ENCODE results near the gene TMEM59.
"Not testable (repeated sequence)": the region's sequence is repeated elsewhere in the genome, so short reads cannot be mapped to it uniquely, and the experiment has no call there.

Gene TMEM59, protein sequence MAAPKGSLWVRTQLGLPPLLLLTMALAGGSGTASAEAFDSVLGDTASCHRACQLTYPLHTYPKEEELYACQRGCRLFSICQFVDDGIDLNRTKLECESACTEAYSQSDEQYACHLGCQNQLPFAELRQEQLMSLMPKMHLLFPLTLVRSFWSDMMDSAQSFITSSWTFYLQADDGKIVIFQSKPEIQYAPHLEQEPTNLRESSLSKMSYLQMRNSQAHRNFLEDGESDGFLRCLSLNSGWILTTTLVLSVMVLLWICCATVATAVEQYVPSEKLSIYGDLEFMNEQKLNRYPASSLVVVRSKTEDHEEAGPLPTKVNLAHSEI

DNA sequence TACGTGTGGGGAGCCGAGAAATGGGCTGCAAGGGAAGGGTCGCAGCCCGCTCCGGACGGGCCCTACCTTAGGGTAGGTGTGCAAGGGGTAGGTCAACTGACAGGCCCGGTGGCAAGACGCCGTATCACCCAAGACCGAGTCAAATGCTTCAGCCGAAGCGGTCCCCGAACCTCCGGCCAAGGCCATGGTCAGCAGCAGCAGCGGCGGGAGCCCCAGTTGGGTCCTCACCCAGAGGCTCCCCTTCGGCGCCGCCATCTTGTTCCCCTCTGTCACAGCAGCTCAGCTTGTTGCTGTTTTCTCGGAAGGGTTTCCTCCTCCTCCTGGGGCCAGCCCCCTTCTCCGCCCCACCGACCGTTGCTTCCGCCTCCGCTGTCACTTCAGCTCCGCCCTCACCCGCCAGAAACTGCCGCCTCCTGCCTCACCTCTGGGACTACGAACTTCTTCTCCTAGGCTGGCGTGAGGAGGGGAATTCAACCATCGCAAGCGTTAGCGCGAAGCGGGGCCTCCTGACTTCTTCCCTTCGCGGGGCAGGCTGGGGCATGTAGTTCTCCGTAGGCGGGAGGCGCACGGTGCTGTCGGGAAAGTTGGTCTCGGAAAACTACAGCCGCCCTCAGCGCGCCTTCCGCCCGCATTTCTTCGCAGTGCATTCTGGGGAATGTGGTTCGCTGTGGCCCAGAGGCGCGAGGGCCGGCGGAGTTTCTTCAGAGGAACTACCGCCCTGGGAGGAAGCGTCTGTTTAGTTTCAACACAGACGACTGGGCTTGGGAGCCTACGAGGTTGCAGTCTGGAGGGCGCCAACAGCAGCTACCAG lies at the start of gene TMEM59, which contains the start of gene TCEANC2:
Gene TMEM59, minus strand, starts transcription at position 271 of the 811 bp plus-strand sequence. Its CDS starts 16 bp downstream, at position 255.
Gene TCEANC2, plus strand, starts transcription at position 675 of the 811 bp plus-strand sequence. CDS start 815 bp downstream, outside the sequence.
- peak; percentile 90 to 95 for DNase-seq (ENCODE audit: low read depth in 1 of 2, low spot score in 1 of 2)

DNA sequence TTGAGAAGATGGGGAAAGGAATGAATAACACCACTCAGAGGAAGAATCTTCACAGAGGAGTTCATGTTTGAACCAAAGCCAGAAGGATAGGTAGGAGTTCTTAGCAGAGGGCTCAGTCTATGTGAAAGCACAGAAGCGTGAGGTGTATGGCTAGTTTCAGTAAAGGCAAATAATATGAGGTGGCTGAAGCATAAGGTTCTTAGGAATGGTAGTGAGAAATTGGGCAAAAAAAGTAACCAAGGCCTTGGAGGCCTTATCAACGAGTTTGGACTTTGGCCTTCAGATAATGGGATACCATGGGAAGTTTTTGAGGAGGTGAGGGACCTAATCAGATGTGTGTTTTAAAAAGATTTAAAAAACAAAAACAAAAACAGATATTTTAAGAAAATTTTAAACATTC lies 47.5 kb upstream of the TMEM59 start:
- no peak for DNase-seq (ENCODE audit: low read depth in 1 of 2, low spot score in 1 of 2)

DNA sequence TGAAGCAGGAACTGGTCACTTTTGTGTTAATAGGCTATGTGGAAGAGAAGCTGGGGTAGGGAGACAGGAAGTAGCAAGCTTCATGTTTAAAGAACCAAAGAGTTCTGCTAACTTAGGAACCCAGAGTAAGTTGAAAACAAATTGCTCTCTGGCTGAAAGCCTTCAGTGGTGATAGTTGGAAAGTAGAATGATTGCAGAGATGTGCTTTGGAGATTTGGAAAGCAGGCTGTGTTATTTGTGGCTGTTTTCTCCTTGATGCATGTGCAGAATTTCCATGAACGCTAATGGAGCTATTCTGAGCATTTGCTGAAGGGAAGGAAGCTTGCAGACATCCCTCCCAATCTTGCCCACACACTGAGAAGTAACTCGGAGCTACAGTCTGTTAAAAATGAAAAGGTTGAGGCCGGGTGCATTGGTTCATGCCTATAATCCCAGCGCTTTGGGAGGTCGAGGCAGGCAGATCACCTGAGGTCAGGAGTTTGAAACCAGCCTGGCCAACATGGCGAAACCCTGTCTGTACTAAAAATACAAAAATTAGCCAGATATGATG lies 46.1 kb upstream of the TMEM59 start:
- no peak for DNase-seq (ENCODE audit: low read depth in 1 of 2, low spot score in 1 of 2)

GRCh38 chr1:54096877-54097240 lies 43.9 kb upstream of the TMEM59 start:
- DNase-seq (ENCODE audit: low read depth in 1 of 2, low spot score in 1 of 2): no peak

DNA sequence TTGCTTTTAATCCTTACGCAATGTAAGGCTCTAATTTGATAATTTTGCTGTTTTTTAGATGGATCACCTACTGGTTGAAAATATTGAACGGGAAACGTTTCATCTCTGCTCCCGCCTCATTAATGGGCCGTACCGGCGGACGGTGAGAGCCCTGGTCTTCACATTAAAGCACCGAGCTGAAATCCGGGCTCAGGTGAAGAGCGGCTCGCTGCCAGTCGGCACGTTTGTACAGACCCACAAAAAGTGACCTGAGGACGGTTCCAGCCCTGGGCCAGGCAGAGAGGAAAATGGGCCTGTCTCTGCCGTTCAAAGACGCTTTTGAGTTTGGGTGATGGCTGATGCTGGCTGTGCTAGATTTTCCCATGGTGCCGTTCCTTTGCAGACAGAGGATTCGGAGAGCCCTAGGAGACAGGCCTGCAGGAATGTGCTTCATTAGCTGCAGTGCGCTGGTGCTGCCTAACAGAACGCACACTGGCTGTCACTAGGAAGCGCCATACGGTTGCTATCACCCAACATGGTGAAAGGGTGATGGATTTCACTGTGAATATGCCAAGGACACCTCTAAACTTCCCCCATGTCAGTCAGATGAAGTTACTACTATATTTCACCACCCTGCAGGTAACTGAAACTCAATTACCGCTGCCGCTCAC lies 43.3 kb upstream of the TMEM59 start:
- no peak for DNase-seq (ENCODE audit: low read depth in 1 of 2, low spot score in 1 of 2)

- DNase-seq (ENCODE audit: low read depth in 1 of 2, low spot score in 1 of 2): no peak
These were observed 42.7 kb upstream of the TMEM59 start for GRCh38 chr1:54095546-54096226.

GRCh38 chr1:54094730-54095105 lies 41.7 kb upstream of the TMEM59 start:
- not testable (repeated sequence) for DNase-seq (ENCODE audit: low read depth in 1 of 2, low spot score in 1 of 2)

DNA sequence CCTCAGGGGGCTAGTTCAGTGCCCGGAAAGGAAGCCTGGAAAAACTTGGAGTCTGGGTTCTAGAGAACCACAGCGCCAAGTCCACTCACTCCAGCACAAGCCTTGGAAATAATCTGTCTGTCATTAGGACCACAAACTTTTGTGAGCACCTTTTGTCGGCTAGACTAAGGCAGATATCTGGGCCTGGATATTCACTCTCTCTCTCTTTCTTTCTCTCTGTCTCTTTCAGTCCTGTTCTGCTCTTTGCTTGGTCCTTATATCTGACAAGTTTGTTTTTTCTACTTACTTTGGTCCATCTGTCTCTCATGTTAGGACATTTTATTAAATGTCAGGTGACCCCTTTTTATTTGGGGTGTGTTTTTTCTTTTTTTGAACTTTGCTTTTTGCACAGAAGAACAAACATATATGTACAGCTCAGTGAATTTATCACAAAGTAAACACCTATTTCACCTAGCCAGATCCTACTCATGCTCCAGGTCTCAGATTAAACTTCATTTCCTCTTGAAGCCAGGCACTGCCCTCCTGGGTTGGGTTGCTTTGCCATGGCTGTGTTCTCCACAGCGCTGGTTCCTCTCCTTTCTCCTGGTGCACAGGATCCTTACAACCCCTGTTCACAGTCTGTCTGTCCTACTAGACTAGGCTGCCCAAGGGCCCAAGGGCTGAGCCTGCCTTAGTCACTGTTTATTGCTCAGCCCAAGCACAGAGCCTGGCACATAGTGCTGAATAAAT lies 41.2 kb upstream of the TMEM59 start:
- no peak for DNase-seq (ENCODE audit: low read depth in 1 of 2, low spot score in 1 of 2)

- DNase-seq (ENCODE audit: low read depth in 1 of 2, low spot score in 1 of 2): no peak
These were observed 38.7 kb upstream of the TMEM59 start for GRCh38 chr1:54091666-54092065.

DNA sequence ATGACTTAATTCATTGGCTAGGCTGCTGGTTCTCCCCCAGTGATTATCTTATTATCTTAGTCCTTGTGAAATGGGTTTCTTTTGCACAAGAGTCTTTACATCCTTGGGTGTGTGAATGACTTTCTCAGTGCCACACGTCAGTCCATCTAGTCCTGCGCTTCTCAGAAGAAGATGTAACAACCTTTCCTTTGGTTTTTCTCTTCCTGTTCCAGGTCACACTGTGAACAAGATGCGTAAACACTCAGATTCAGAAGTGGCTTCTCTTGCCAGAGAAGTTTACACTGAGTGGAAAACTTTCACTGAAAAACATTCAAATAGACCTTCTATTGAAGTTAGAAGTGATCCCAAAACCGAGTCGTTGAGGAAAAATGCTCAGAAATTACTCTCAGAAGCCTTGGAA lies 35.4 kb upstream of the TMEM59 start:
- DNase-seq (ENCODE audit: low read depth in 1 of 2, low spot score in 1 of 2): no peak

GRCh38 chr1:54086754-54087153 lies 33.8 kb upstream of the TMEM59 start:
- no peak for DNase-seq (ENCODE audit: low read depth in 1 of 2, low spot score in 1 of 2)

DNA sequence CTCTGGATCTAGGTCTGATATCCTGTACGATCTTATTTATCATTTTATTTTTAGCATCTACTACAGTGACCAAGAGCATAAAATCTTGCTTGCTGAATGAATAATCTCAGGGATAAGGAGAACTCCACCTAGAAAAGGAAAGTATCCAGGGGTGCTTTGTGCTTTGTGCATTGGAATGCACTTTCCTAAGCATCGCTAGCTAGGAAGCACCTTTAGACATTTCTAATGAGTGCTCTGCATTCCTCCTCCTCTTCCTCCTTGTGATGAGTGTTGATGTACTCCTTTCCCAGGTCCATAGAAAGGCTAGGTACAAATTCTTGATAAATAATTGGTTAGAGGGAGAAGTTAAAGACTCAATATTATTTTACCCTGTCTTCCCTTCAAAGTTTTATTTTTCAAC lies 31.8 kb upstream of the TMEM59 start:
- DNase-seq (ENCODE audit: low read depth in 1 of 2, low spot score in 1 of 2): no peak

- peak; percentile 3 to 30 for DNase-seq (ENCODE audit: low read depth in 1 of 2, low spot score in 1 of 2)
These were observed 28.6 kb upstream of the TMEM59 start for GRCh38 chr1:54081306-54082270.

GRCh38 chr1:54080598-54081049 lies 27.6 kb upstream of the TMEM59 start:
- no peak for DNase-seq (ENCODE audit: low read depth in 1 of 2, low spot score in 1 of 2)

DNA sequence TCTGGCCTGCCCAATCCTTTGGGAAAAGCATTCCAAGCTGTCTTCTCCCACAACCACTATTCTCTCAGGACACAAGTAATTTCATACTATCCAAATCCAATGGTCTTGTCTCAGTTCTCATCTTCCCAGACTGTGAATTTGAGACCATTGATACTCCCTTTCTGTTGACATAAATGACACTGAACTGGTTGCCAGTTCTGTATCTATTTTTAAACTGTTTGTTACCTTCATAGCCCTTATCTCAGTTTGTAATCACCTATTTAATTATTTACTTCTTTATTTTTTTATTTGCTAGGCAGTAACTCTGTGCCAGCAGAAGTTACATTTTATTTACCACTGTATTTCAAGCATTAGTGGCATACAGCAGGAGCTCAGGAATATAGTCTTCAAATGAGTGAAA lies 24.4 kb upstream of the TMEM59 start:
- no peak for DNase-seq (ENCODE audit: low read depth in 1 of 2, low spot score in 1 of 2)

DNA sequence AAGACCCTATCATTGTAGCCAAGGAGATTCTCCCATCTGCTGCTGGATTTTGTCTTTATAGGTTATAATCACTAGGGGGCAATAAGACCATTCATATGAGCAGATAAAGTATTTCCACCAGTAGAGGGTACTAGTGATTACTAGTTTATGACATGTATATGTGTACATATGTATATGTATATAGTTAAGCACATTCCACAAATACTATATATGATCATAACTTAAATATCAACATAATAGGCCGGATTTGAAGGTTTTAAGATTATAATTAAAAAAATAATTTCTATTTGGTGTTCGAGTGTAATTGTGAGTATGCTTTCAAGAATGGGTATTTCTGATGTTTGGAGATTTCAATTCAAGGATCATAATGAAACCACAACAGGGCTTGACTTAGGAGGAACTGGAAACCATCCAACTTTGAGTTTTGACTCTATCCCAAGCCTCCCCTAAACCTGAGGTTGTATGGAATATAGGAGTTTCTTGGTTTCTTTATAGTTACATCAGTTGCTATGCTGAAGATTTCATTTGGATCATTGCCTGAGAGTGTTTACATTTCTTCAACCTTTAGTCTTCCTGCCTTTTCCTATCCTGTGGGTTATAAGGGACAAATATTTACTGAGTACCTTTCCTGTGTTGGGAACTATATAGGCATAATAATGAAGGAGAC lies 17.3 kb upstream of the TMEM59 start:
- DNase-seq (ENCODE audit: low read depth in 1 of 2, low spot score in 1 of 2): no peak

DNA sequence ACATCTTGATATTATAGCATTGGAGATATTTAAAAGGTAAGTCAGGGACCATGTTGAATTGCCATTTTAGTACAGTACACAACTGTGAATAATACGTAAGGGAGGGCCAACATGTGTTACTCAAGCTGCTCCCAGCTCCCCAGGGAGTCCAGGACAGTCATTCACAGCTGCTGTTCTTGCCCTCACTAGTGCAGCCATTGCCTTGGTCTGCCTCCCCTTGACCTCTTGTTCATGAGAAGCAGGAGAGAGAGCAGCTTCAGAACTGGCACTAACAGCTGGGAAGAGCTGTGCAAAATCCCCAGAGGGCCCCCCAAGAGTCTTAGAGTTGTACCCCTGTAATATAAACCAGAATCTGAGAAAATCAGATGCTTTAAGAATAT lies 16.8 kb upstream of the TMEM59 start:
- no peak for DNase-seq (ENCODE audit: low read depth in 1 of 2, low spot score in 1 of 2)

GRCh38 chr1:54064299-54064698 lies 11.3 kb upstream of the TMEM59 start:
- no peak for DNase-seq (ENCODE audit: low read depth in 1 of 2, low spot score in 1 of 2)

- DNase-seq (ENCODE audit: low read depth in 1 of 2, low spot score in 1 of 2): no peak
These were observed 1.4 kb upstream of the TMEM59 start for GRCh38 chr1:54054438-54054749.

Data from stimulated activated CD4-positive, alpha-beta T cell treated with anti-CD3 and anti-CD28 coated beads, Interleukin-15, amount 100 ng/mL, for 1 hour (primary cell).